HepG2 (cell line): ENCODE results near the gene BBLN. TPM values are rescaled to one million over a fixed set of nuclear protein-coding genes. Genes with fewer than 3 reads are reported as not detected.
A peak's percentile ranks its signal among the peaks of the same experiment; 100 is the strongest.

ENCODE experiments used
- CCAR2 ChIP-seq: fragments of 200-400 bp; formaldehyde crosslinking; optimal IDR thresholded peaks from 2 replicates; pipeline ENCODE3; 2018; ENCODE audit warnings: low read depth, mild to moderate bottlenecking, low read length, moderate library complexity
- CERS6 ChIP-seq: sonication (generic); formaldehyde crosslinking; IDR thresholded peaks from 2 replicates; pipeline ENCODE4 v1.5.0; 2020; ENCODE audit warnings: missing genetic modification reagents
- FIP1L1 ChIP-seq: fragments of 200-400 bp; formaldehyde crosslinking; IDR thresholded peaks from 2 replicates; pipeline ENCODE4 v1.6.1; 2018; ENCODE audit warnings: low read depth, mild to moderate bottlenecking, low read length, moderate library complexity, borderline replicate concordance; ENCODE audit not compliant: insufficient read depth
- GTF3A ChIP-seq: sonication (generic); formaldehyde crosslinking; conservative IDR thresholded peaks from 2 replicates; pipeline ENCODE4 v1.4.0; 2020; ENCODE audit warnings: mild to moderate bottlenecking, missing genetic modification reagents
- HDAC2 ChIP-seq: sonication (generic); formaldehyde crosslinking; IDR thresholded peaks from 2 replicates; pipeline ENCODE4 v1.4.0; 2020; ENCODE audit warnings: missing genetic modification reagents
- MAFG ChIP-seq: sonication (generic); formaldehyde crosslinking; IDR thresholded peaks from 2 replicates; pipeline ENCODE4 v1.5.1; 2020; ENCODE audit warnings: mild to moderate bottlenecking, missing genetic modification reagents
- NFE2L2 ChIP-seq: fragments of 150-350 bp; IDR thresholded peaks from 2 replicates; pipeline ENCODE4 v1.6.1; 2014; ENCODE audit warnings: low read length
- NFYB ChIP-seq: sonication (generic); formaldehyde crosslinking; IDR thresholded peaks from 2 replicates; pipeline ENCODE4 v1.4.0; 2020; ENCODE audit warnings: missing genetic modification reagents
- SMARCC2 ChIP-seq: fragments of 450-650 bp; IDR thresholded peaks from 2 replicates; pipeline ENCODE4 v1.6.1; 2017; ENCODE audit warnings: antibody characterized with exemption, mild to moderate bottlenecking
- SNAPC2 ChIP-seq: sonication (generic); formaldehyde crosslinking; IDR thresholded peaks from 2 replicates; pipeline ENCODE4 v1.8.1; 2022; ENCODE audit warnings: mild to moderate bottlenecking, missing genetic modification reagents
- TCF12 ChIP-seq, 2 experiments: fragments of 450-650 bp in 1 of 2; sonication (generic) in 1 of 2; formaldehyde crosslinking in 1 of 2; IDR thresholded peaks; 2 replicates each; pipeline versions ENCODE4 v1.6.1 to v1.8.0; 2017 to 2022; ENCODE audit warnings: antibody characterized with exemption in 1 of 2, mild to moderate bottlenecking in 1 of 2, missing genetic modification reagents in 1 of 2, moderate library complexity in 1 of 2
- TOPORS ChIP-seq: sonication (generic); formaldehyde crosslinking; IDR thresholded peaks from 2 replicates; pipeline ENCODE4 v1.8.0; 2023; ENCODE audit warnings: mild to moderate bottlenecking, missing genetic modification reagents
- XRCC5 ChIP-seq: fragments of 200-400 bp; formaldehyde crosslinking; optimal IDR thresholded peaks from 2 replicates; pipeline ENCODE3; 2017; ENCODE audit warnings: mild to moderate bottlenecking, low read length
- ZFP82 ChIP-seq: sonication (generic); formaldehyde crosslinking; IDR thresholded peaks from 2 replicates; pipeline ENCODE4 v1.5.1; 2020; ENCODE audit warnings: mild to moderate bottlenecking, missing genetic modification reagents, borderline replicate concordance
- ZMYM4 ChIP-seq: sonication (generic); formaldehyde crosslinking; IDR thresholded peaks from 2 replicates; pipeline ENCODE4 v1.8.1; 2023; ENCODE audit warnings: mild to moderate bottlenecking, missing genetic modification reagents
- ZNF12 ChIP-seq: sonication (generic); formaldehyde crosslinking; IDR thresholded peaks from 2 replicates; pipeline ENCODE4 v1.5.0; 2020; ENCODE audit warnings: missing genetic modification reagents
- ZNF441 ChIP-seq: sonication (generic); formaldehyde crosslinking; IDR thresholded peaks from 2 replicates; pipeline ENCODE4 v1.7.0; 2021; ENCODE audit warnings: missing genetic modification reagents, borderline replicate concordance
- ZNF615 ChIP-seq: sonication (generic); formaldehyde crosslinking; IDR thresholded peaks from 2 replicates; pipeline ENCODE4 v1.5.0; 2020; ENCODE audit warnings: mild to moderate bottlenecking, missing genetic modification reagents, borderline replicate concordance
- ZNF678 ChIP-seq: sonication (generic); formaldehyde crosslinking; IDR thresholded peaks from 2 replicates; pipeline ENCODE4 v1.4.0; 2020; ENCODE audit warnings: mild to moderate bottlenecking, missing genetic modification reagents
- ZNF784 ChIP-seq: sonication (generic); formaldehyde crosslinking; IDR thresholded peaks from 2 replicates; pipeline ENCODE4 v1.5.1; 2020; ENCODE audit warnings: missing genetic modification reagents, mild to moderate bottlenecking, borderline replicate concordance
- ZSCAN9 ChIP-seq: IDR thresholded peaks from 2 replicates; pipeline ENCODE4 v1.6.1; 2016; ENCODE audit warnings: borderline replicate concordance
- polyA plus RNA-seq, 8 experiments: library from polyadenylated mRNA; depleted of rRNA in 3 of 8; stranded (reverse) in 7 of 8; unstranded in 1 of 8; fragments of >200 nt; fragmentation: Illumina TruSeq in 4 of 8; extraction: Trizol in 4 of 8; gene quantifications; 2 replicates each; pipeline versions ENCODE4 v1.2.1 to v1.2.3, GENCODE V29; 2011 to 2016; ENCODE audit warnings: low read depth in 4 of 8, missing spikeins in 1 of 8, mixed read lengths in 1 of 8; ENCODE audit not compliant: insufficient read depth in 1 of 8
- total RNA-seq, 5 experiments: library from RNA; depleted of rRNA; stranded (reverse); fragments of >200 nt; fragmentation: Illumina TruSeq; extraction: Trizol; gene quantifications; 2 replicates each; pipeline ENCODE4 v1.2.3, GENCODE V29; 2016; ENCODE audit warnings: low read depth in 1 of 5
- TF ChIP-seq, protein P1 (sequence below): sonication (generic); formaldehyde crosslinking; IDR thresholded peaks from 2 replicates; pipeline ENCODE4 v1.4.0; 2020; ENCODE audit warnings: missing genetic modification reagents, borderline replicate concordance
- TF ChIP-seq, protein P2 (sequence below): sonication (generic); formaldehyde crosslinking; IDR thresholded peaks from 2 replicates; pipeline ENCODE4 v1.4.0; 2020; ENCODE audit warnings: missing genetic modification reagents, borderline replicate concordance
- TF ChIP-seq, protein P3 (sequence below): sonication (generic); formaldehyde crosslinking; IDR thresholded peaks from 2 replicates; pipeline ENCODE4 v1.4.0; 2020; ENCODE audit warnings: mild to moderate bottlenecking, low read depth, missing genetic modification reagents

The BBLN gene
- total and polyA plus RNA-seq, 2 of the 13 experiments (the other 11 are each of a cell fraction or from before 2014, with no cell fraction given) = 27.6 to 33.1 TPM

DNA sequence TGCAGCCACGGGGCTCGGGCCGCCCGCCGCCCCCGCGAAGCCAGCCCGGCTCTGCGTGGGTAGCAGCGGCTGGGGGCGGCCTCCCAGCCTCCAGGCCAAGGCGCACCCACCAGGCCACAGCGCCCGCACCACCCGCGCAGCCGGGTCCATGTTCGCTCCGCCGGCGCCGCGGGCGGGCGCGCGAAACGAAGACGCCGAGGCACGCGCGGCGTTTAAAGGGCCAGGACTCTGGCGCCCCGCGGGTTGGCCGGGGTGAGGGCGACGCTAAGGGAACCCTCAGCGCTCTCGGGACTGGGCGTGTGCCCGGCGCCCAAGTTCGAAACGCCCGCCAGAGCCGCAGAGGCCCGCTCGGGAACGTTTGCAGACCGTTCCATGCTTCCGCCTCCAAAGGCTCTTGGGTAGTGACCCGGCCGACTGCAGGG, 32.5 kb upstream of the BBLN start, which contains the start of gene PTGES2 (continued):
- TF ChIP-seq, protein P1, sequence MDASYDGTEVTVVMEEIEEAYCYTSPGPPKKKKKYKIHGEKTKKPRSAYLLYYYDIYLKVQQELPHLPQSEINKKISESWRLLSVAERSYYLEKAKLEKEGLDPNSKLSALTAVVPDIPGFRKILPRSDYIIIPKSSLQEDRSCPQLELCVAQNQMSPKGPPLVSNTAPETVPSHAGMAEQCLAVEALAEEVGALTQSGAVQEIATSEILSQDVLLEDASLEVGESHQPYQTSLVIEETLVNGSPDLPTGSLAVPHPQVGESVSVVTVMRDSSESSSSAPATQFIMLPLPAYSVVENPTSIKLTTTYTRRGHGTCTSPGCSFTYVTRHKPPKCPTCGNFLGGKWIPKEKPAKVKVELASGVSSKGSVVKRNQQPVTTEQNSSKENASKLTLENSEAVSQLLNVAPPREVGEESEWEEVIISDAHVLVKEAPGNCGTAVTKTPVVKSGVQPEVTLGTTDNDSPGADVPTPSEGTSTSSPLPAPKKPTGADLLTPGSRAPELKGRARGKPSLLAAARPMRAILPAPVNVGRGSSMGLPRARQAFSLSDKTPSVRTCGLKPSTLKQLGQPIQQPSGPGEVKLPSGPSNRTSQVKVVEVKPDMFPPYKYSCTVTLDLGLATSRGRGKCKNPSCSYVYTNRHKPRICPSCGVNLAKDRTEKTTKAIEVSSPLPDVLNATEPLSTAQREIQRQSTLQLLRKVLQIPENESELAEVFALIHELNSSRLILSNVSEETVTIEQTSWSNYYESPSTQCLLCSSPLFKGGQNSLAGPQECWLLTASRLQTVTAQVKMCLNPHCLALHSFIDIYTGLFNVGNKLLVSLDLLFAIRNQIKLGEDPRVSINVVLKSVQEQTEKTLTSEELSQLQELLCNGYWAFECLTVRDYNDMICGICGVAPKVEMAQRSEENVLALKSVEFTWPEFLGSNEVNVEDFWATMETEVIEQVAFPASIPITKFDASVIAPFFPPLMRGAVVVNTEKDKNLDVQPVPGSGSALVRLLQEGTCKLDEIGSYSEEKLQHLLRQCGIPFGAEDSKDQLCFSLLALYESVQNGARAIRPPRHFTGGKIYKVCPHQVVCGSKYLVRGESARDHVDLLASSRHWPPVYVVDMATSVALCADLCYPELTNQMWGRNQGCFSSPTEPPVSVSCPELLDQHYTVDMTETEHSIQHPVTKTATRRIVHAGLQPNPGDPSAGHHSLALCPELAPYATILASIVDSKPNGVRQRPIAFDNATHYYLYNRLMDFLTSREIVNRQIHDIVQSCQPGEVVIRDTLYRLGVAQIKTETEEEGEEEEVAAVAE (CRISPR knock-in tag) = no peak
- TF ChIP-seq CERS6 (CRISPR knock-in tag) = no peak
- no peak for TF ChIP-seq XRCC5
- no peak for TF ChIP-seq TCF12 (IDR thresholded peaks at IDR 0.05)
- TF ChIP-seq TCF12 (CRISPR knock-in tag; IDR thresholded peaks at IDR 0.05) = no peak
- no peak for TF ChIP-seq SMARCC2
- no peak for TF ChIP-seq ZMYM4 (CRISPR knock-in tag)
- no peak for TF ChIP-seq CCAR2
- no peak for TF ChIP-seq MAFG (CRISPR knock-in tag)
- TF ChIP-seq FIP1L1 = no peak
- TF ChIP-seq SNAPC2 = no peak
- TF ChIP-seq ZNF678 (CRISPR knock-in tag) = no peak
- no peak for TF ChIP-seq ZNF441
- TF ChIP-seq ZFP82 (CRISPR knock-in tag) = no peak
- TF ChIP-seq, protein P2, sequence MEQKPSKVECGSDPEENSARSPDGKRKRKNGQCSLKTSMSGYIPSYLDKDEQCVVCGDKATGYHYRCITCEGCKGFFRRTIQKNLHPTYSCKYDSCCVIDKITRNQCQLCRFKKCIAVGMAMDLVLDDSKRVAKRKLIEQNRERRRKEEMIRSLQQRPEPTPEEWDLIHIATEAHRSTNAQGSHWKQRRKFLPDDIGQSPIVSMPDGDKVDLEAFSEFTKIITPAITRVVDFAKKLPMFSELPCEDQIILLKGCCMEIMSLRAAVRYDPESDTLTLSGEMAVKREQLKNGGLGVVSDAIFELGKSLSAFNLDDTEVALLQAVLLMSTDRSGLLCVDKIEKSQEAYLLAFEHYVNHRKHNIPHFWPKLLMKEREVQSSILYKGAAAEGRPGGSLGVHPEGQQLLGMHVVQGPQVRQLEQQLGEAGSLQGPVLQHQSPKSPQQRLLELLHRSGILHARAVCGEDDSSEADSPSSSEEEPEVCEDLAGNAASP (CRISPR knock-in tag) = peak; percentile 35; the same call in 1 of the 2 replicates
- TF ChIP-seq ZNF615 (CRISPR knock-in tag) = no peak
- TF ChIP-seq, protein P3, sequence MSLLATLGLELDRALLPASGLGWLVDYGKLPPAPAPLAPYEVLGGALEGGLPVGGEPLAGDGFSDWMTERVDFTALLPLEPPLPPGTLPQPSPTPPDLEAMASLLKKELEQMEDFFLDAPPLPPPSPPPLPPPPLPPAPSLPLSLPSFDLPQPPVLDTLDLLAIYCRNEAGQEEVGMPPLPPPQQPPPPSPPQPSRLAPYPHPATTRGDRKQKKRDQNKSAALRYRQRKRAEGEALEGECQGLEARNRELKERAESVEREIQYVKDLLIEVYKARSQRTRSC (CRISPR knock-in tag) = no peak
- no peak for TF ChIP-seq NFE2L2
- TF ChIP-seq HDAC2 (CRISPR knock-in tag) = no peak
- no peak for TF ChIP-seq ZSCAN9
- no peak for TF ChIP-seq NFYB (CRISPR knock-in tag)
- TF ChIP-seq GTF3A = no peak
- peak; percentile 51; the same call in 1 of the 2 replicates for TF ChIP-seq ZNF784 (CRISPR knock-in tag)
- no peak for TF ChIP-seq ZNF12 (CRISPR knock-in tag)
- TF ChIP-seq TOPORS = no peak
